Stimulated activated effector memory CD8-positive, alpha-beta T cell treated with anti-CD3 and anti-CD28 coated beads, Interleukin-12 subunit alpha, Interleukin-12 subunit beta, amount 100 ng/mL, for 72 hours (primary cell): ENCODE results near the gene TK1.
A peak's percentile ranks its signal among the peaks of the same experiment; 100 is the strongest.

Experiments used
- ATAC-seq: fragments of 150-1000 bp; cut with Tn5 transposase; 2 replicates; pipeline ENCODE4 v1.10.0; 2021
- DNase-seq, 2 donors: peaks; one replicate each; pipeline ENCODE4 v3.0.0; 2021 to 2022; ENCODE audit warnings: low spot score in 2 of 2
- H3K27ac Mint-ChIP-seq: one replicate; pipeline ENCODE4 v1.8.0; 2022; ENCODE audit warnings: mild to moderate bottlenecking, mixed read lengths
- H3K36me3 Mint-ChIP-seq: one replicate; pipeline ENCODE4 v1.8.0; 2022; ENCODE audit warnings: mild to moderate bottlenecking, mixed read lengths
- H3K4me1 Mint-ChIP-seq: one replicate; pipeline ENCODE4 v1.8.0; 2022; ENCODE audit warnings: mixed read lengths
- H3K4me3 Mint-ChIP-seq: one replicate; pipeline ENCODE4 v1.8.0; 2022; ENCODE audit warnings: mild to moderate bottlenecking, mixed read lengths
- H3K9me3 Mint-ChIP-seq: one replicate; pipeline ENCODE4 v1.8.0; 2022; ENCODE audit warnings: mixed read lengths

Gene TK1

GRCh38 chr17:78129351-78130089 lies 57.3 kb downstream of the TK1 start:
- DNase-seq (peak in 1 of 2 donors; percentile 71), ATAC-seq (peak; percentile 2)
- Mint-ChIP-seq H3K27ac (peak overlapping the region; percentile 97), H3K4me1 (peaks cover 67% of the 10 kb centered on the region), H3K36me3 (peaks cover 82% of the 10 kb centered on the region), H3K4me3 (peak overlapping the region; percentile 99), H3K9me3 (no peaks in the 10 kb centered on the region)

- Mint-ChIP-seq H3K4me3 (peak within 1 kb of the TSS; percentile 99), H3K36me3 (peaks cover 82% of the 10 kb centered on the region), H3K9me3 (no peaks in the 10 kb centered on the region), H3K4me1 (peaks cover 66% of the 10 kb centered on the region), H3K27ac (peak within 1 kb of the TSS; percentile 97)
- ATAC-seq: peak; percentile 50
- peak; percentile 58 to 81 for DNase-seq
Measured at GRCh38 chr17:78128551-78129350, 58.1 kb downstream of the TK1 start, which contains the start of gene TMC6. TSS of gene TMC6 (minus strand) at chr17:78128755. CDS start at chr17:78126832, 1,923 bp downstream.

- Mint-ChIP-seq H3K36me3 (peaks cover 82% of the 10 kb centered on the region), H3K27ac (peak overlapping the region; percentile 87), H3K4me1 (peaks cover 66% of the 10 kb centered on the region), H3K4me3 (peak overlapping the region; percentile 99), H3K9me3 (no peaks in the 10 kb centered on the region)
- no peak for ATAC-seq
- no peak for DNase-seq
Measured at GRCh38 chr17:78127888-78128550, 58.8 kb downstream of the TK1 start.

GRCh38 chr17:78127239-78127887 lies 59.5 kb downstream of the TK1 start:
- peaks cover 82% of the 10 kb centered on the region for H3K36me3 Mint-ChIP-seq
- peak overlapping the region; percentile 87 for H3K27ac Mint-ChIP-seq
- DNase-seq: peak in 1 of 2 donors; percentile 84

GRCh38 chr17:78126895-78127238 lies 60.0 kb downstream of the TK1 start:
- Mint-ChIP-seq H3K4me1 (peaks cover 69% of the 10 kb centered on the region), H3K27ac (peak overlapping the region; percentile 87), H3K9me3 (no peaks in the 10 kb centered on the region), H3K4me3 (peak overlapping the region; percentile 99), H3K36me3 (peaks cover 82% of the 10 kb centered on the region)
- ATAC-seq (no peak), DNase-seq (no peak)

More at GRCh38 chr17:78127239-78127887, 59.5 kb downstream of the TK1 start:
- H3K9me3 Mint-ChIP-seq: no peaks in the 10 kb centered on the region
- ATAC-seq: peak; percentile 9
- peaks cover 66% of the 10 kb centered on the region for H3K4me1 Mint-ChIP-seq
- H3K4me3 Mint-ChIP-seq: peak overlapping the region; percentile 99

GRCh38 chr17:78125976-78126894 lies 60.6 kb downstream of the TK1 start:
- DNase-seq (no peak), ATAC-seq (no peak)
- peak overlapping the region; percentile 99 for H3K4me3 Mint-ChIP-seq
- H3K4me1 Mint-ChIP-seq: peaks cover 75% of the 10 kb centered on the region
- H3K27ac Mint-ChIP-seq: peak overlapping the region; percentile 67
- peaks cover 84% of the 10 kb centered on the region for H3K36me3 Mint-ChIP-seq
- H3K9me3 Mint-ChIP-seq: no peaks in the 10 kb centered on the region

- H3K36me3 Mint-ChIP-seq: peaks cover 84% of the 10 kb centered on the region
Measured at GRCh38 chr17:78125138-78125913, 61.5 kb downstream of the TK1 start.

GRCh38 chr17:78124836-78125137 lies 62.1 kb downstream of the TK1 start:
- Mint-ChIP-seq H3K36me3 (peaks cover 84% of the 10 kb centered on the region), H3K4me1 (peaks cover 73% of the 10 kb centered on the region), H3K27ac (peak overlapping the region; percentile 91), H3K4me3 (peak overlapping the region; percentile 99), H3K9me3 (no peaks in the 10 kb centered on the region)
- ATAC-seq (no peak), DNase-seq (no peak)

More at GRCh38 chr17:78125138-78125913, 61.5 kb downstream of the TK1 start:
- H3K4me1 Mint-ChIP-seq: peaks cover 76% of the 10 kb centered on the region
- DNase-seq (peak in 1 of 2 donors; percentile 77), ATAC-seq (no peak)
- no peaks in the 10 kb centered on the region for H3K9me3 Mint-ChIP-seq
- peak overlapping the region; percentile 91 for H3K27ac Mint-ChIP-seq
- peak overlapping the region; percentile 99 for H3K4me3 Mint-ChIP-seq
